Keratinocyte (primary cell): ENCODE measurements around the gene USP34. TPM values are rescaled to one million over a fixed set of nuclear protein-coding genes. Genes with fewer than 3 reads are reported as not detected.
A peak's percentile ranks its signal among the peaks of the same experiment; 100 is the strongest.

Experiments
- DNase-seq: peaks from one replicate; pipeline ENCODE4 v3.0.0-alpha.2; 2011; ENCODE audit warnings: low read depth, missing footprints, low spot score
- FAIRE-seq: peaks from 2 replicates; lab custom pipeline; 2011; peaks lifted over from hg19 to GRCh38; lab: Jason Lieb, UNC
- H2AFZ ChIP-seq: 2 replicates; pipeline ENCODE4 v1.6.0; 2012; ENCODE audit warnings: low read length, control low read depth, inconsistent platforms; ENCODE audit not compliant: control insufficient read depth
- H3K27ac ChIP-seq: 2 replicates; pipeline ENCODE4 v1.5.1; 2011; ENCODE audit warnings: low read length; ENCODE audit not compliant: control insufficient read depth, insufficient read depth
- H3K27me3 ChIP-seq: 3 replicates; pipeline ENCODE4 v1.6.0; 2011; ENCODE audit warnings: low read length; ENCODE audit not compliant: control insufficient read depth, insufficient read depth; ENCODE audit errors: extremely low read depth
- H3K36me3 ChIP-seq, 2 experiments: 2 replicates in 1 of 2; 3 replicates in 1 of 2; pipeline ENCODE4 v1.5.1; 2011; ENCODE audit warnings: low read length in 2 of 2, mild to moderate bottlenecking in 1 of 2; ENCODE audit not compliant: control insufficient read depth in 2 of 2, insufficient read depth in 2 of 2; ENCODE audit errors: extremely low read depth in 1 of 2
- H3K4me1 ChIP-seq: 3 replicates; pipeline ENCODE4 v1.5.1; 2011; ENCODE audit warnings: low read length; ENCODE audit not compliant: control insufficient read depth, insufficient read depth; ENCODE audit errors: extremely low read depth
- H3K4me2 ChIP-seq: 3 replicates; pipeline ENCODE4 v1.6.0; 2011; ENCODE audit warnings: low read depth, low read length; ENCODE audit not compliant: control insufficient read depth, insufficient read depth; ENCODE audit errors: extremely low read depth
- H3K4me3 ChIP-seq, 3 experiments: fragments of 200-600 bp in 1 of 3; sonication (generic) in 1 of 3; 2 replicates in 2 of 3; 3 replicates in 1 of 3; pipeline ENCODE4 v1.5.1; 2011 to 2016; ENCODE audit warnings: low read length in 3 of 3, mild to moderate bottlenecking in 3 of 3, control low read depth in 2 of 3, inconsistent platforms in 1 of 3, low read depth in 1 of 3, mixed read lengths in 1 of 3, mixed run types in 1 of 3, moderate library complexity in 1 of 3; ENCODE audit not compliant: control insufficient read depth in 2 of 3, insufficient read depth in 2 of 3; ENCODE audit errors: extremely low read depth in 1 of 3
- H3K79me2 ChIP-seq: 2 replicates; pipeline ENCODE4 v1.6.0; 2012; ENCODE audit warnings: low read length; ENCODE audit not compliant: control insufficient read depth, insufficient read depth
- H3K9ac ChIP-seq: 3 replicates; pipeline ENCODE4 v1.6.0; 2011; ENCODE audit warnings: low read length; ENCODE audit not compliant: control insufficient read depth, insufficient read depth; ENCODE audit errors: extremely low read depth
- H3K9me1 ChIP-seq: 3 replicates; pipeline ENCODE4 v1.6.0; 2011; ENCODE audit warnings: low read length; ENCODE audit not compliant: control insufficient read depth, insufficient read depth; ENCODE audit errors: extremely low read depth
- H3K9me3 ChIP-seq: 2 replicates; pipeline ENCODE4 v1.5.1; 2012; ENCODE audit warnings: low read depth, low read length; ENCODE audit not compliant: control insufficient read depth
- H4K20me1 ChIP-seq: 3 replicates; pipeline ENCODE4 v1.6.0; 2011; ENCODE audit warnings: low read length; ENCODE audit not compliant: control insufficient read depth, insufficient read depth; ENCODE audit errors: extremely low read depth
- EZH2 ChIP-seq: IDR thresholded peaks from one replicate; pipeline ENCODE4 v1.6.1; 2012; ENCODE audit warnings: inconsistent platforms, mild to moderate bottlenecking, low read length, moderate library complexity
- dilution Hi-C: fragments of 300-500 bp; cut with MboI; formaldehyde crosslinking; loops from one replicate; pipeline ENCODE4 v1.7.0; 2020; ENCODE audit warnings: low sequenced_read_pairs; ENCODE audit not compliant: extremely low pct_ligation_motif_present
- polyA plus RNA-seq, 5 experiments: library from polyadenylated mRNA; depleted of rRNA in 3 of 5; stranded (reverse) in 3 of 5; stranded (forward) in 1 of 5; unstranded in 1 of 5; fragments of >200 nt; gene quantifications; 1 replicate in 1 of 5; 2 replicates in 3 of 5; 3 replicates in 1 of 5; pipeline versions ENCODE4 v1.2.1 to v1.2.3, GENCODE V29; 2011 to 2012; ENCODE audit warnings: missing spikeins in 2 of 5, low read depth in 1 of 5, low replicate concordance in 1 of 5
- TF ChIP-seq, protein P1 (sequence below), 3 experiments: IDR thresholded peaks in 1 of 3; conservative IDR thresholded peaks in 1 of 3; optimal IDR thresholded peaks in 1 of 3; 2 replicates in 2 of 3; 3 replicates in 1 of 3; pipeline versions ENCODE3 to v1.5.1; 2011; ENCODE audit warnings: low read length in 3 of 3, mild to moderate bottlenecking in 3 of 3, moderate library complexity in 2 of 3, control low read depth in 1 of 3, inconsistent platforms in 1 of 3; ENCODE audit not compliant: insufficient read depth in 2 of 3; ENCODE audit errors: extremely low read depth in 1 of 3

USP34 gene
- polyA plus RNA-seq, 1 donor (not counting 4 experiments of a cell fraction or from before 2014, with no cell fraction given), result 54.7 TPM

GRCh38 chr2:61218817-61219170 is 252.1 kb downstream of the USP34 start:
- dilution Hi-C loops, result no loop called here
- peak overlapping the region; percentile 23 for H3K27ac ChIP-seq

GRCh38 chr2:61218076-61218816 is 252.6 kb downstream of the USP34 start:
- H3K9me1 ChIP-seq, result no peaks in the 10 kb centered on the region
- H2AFZ ChIP-seq, result no peak overlapping the region
- no peak overlapping the region for H3K4me2 ChIP-seq
- H3K36me3 ChIP-seq, result peaks cover 11 to 14% of the 10 kb centered on the region in 2 experiments
- H3K4me1 ChIP-seq, result no peaks in the 10 kb centered on the region
- no peaks in the 10 kb centered on the region for H3K79me2 ChIP-seq
- dilution Hi-C loops, result no loop called here
- DNase-seq (no peak), FAIRE-seq (no peak)
- TF ChIP-seq, protein P1, sequence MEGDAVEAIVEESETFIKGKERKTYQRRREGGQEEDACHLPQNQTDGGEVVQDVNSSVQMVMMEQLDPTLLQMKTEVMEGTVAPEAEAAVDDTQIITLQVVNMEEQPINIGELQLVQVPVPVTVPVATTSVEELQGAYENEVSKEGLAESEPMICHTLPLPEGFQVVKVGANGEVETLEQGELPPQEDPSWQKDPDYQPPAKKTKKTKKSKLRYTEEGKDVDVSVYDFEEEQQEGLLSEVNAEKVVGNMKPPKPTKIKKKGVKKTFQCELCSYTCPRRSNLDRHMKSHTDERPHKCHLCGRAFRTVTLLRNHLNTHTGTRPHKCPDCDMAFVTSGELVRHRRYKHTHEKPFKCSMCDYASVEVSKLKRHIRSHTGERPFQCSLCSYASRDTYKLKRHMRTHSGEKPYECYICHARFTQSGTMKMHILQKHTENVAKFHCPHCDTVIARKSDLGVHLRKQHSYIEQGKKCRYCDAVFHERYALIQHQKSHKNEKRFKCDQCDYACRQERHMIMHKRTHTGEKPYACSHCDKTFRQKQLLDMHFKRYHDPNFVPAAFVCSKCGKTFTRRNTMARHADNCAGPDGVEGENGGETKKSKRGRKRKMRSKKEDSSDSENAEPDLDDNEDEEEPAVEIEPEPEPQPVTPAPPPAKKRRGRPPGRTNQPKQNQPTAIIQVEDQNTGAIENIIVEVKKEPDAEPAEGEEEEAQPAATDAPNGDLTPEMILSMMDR (optimal IDR thresholded peaks at IDR 0.05 in 1 of 3, IDR thresholded peaks at IDR 0.05 in 1 of 3, conservative IDR thresholded peaks at IDR 0.05 in 1 of 3; ENCODE audit: extremely low read depth in 1 of 3, insufficient read depth in 2 of 3, low read length in 3 of 3), result no peak
- no peak for TF ChIP-seq EZH2
- H4K20me1 ChIP-seq, result no peaks in the 10 kb centered on the region
- H3K27me3 ChIP-seq, result no peaks in the 10 kb centered on the region
- peak overlapping the region; percentile 23 for H3K27ac ChIP-seq
- no peaks in the 10 kb centered on the region for H3K9me3 ChIP-seq
- no peak overlapping the region for H3K4me3 ChIP-seq
- H3K9ac ChIP-seq, result no peak overlapping the region

More at GRCh38 chr2:61218817-61219170, 252.1 kb downstream of the USP34 start:
- Histone ChIP-seq H3K27me3 (no peaks in the 10 kb centered on the region), H3K36me3 (peaks cover 11 to 14% of the 10 kb centered on the region in 2 experiments), H3K79me2 (no peaks in the 10 kb centered on the region), H3K4me3 (no peak overlapping the region), H3K9me1 (no peaks in the 10 kb centered on the region), H3K9me3 (no peaks in the 10 kb centered on the region), H4K20me1 (no peaks in the 10 kb centered on the region), H2AFZ (no peak overlapping the region), H3K4me1 (no peaks in the 10 kb centered on the region), H3K9ac (no peak overlapping the region), H3K4me2 (no peak overlapping the region)
- FAIRE-seq (peak; percentile 43), DNase-seq (no peak)
- TF ChIP-seq EZH2, result no peak
